NCI-H128 (cell line): ENCODE results near the gene CLEC20A.

ENCODE experiments used
- DNase-seq: peaks from one replicate; lab custom pipeline; 2025; ENCODE audit not compliant: unreplicated experiment; lab: John Stamatoyannopoulos, UW

Gene CLEC20A

DNA sequence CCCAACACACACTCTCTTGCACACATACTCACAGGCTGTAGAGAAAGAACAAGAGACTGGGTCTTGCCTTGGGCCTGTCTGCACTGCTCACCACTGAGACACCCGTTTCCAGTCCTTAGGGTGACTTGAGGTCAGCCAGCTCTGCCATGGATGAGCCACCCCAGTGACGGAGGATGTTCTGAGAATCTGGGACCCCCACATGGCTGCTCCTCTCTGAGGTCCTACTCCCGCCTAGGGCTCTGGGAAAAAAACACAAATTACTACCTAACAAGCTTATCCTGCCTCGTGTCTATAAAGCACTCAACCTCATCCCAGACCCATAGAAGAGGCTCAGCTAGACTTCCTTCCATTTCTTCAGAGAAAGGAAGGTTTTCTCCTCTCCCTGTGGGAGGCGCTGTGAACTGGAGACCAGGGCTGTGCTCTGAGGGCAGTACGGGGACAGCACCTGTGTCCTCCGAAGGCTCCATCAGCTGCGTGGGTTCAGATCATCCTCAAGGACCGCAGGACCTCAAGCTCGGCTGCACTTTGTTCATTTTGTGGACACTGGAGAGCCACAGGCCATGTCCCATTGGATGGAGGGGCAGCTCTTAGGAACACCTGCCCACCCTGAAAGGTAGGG, 4.3 kb upstream of the CLEC20A start:
- DNase-seq, result no peak

DNA sequence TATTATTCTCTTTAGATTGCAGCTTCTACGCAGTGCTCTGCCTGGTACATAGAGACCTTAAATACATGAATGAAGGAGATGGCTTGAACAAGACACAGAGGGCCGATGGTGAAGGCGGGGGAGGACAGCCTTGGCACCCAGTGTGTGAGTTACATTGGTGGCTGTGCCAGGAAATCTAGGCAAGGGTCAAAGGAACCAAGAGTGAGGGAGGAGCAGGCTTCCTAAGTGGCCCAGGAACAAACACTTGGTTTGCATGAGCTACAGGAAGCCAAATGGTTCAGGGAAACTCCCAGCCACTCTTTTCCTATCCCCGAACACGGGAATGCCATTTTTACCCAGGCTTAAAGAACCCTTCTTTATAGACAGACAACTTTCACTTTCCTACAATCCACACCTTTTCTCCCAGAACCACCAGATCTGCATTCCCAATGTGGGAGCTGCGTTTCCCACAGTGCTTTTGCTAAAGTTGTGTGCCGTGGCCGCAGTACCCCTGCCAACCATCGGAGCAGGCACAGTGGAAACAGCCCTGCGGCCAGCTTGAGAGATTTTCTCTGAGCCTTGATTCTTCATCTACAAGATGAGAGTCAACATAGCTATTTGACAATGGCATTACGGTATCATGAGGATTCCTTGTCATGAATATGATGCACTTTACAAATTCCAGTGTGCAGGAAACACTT, 3.5 kb upstream of the CLEC20A start:
- no peak for DNase-seq

- DNase-seq, result no peak
Observed at GRCh38 chr1:178498896-178499675, 2.3 kb upstream of the CLEC20A start.

DNA sequence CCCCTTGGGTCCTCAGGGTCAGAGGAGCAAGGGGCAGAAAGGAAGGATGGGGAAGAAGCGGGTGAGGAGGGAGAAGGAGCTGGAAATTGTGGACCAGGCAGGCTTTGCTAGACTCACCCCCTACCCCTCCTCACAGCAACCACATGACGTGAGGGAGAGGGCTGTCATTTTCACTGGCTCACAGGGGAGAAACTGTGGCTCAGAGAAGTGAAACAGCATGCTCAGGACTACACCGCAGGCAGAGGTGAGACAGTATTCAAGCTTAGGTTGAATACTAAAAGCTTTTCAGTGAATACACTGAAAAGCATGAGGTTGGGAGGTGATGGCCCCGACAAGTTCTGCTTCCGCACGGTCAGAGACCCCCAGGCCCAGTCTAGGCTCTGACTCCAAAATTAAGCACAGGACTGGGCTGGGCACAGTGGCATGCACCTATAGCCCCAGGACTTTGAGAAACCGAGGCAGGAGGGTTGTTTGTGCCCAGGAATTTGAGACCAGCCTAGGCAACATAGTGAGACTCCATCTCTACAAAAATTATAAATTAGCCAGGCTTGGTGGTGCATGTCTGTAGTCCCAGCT, 1.2 kb upstream of the CLEC20A start:
- DNase-seq, result no peak

DNA sequence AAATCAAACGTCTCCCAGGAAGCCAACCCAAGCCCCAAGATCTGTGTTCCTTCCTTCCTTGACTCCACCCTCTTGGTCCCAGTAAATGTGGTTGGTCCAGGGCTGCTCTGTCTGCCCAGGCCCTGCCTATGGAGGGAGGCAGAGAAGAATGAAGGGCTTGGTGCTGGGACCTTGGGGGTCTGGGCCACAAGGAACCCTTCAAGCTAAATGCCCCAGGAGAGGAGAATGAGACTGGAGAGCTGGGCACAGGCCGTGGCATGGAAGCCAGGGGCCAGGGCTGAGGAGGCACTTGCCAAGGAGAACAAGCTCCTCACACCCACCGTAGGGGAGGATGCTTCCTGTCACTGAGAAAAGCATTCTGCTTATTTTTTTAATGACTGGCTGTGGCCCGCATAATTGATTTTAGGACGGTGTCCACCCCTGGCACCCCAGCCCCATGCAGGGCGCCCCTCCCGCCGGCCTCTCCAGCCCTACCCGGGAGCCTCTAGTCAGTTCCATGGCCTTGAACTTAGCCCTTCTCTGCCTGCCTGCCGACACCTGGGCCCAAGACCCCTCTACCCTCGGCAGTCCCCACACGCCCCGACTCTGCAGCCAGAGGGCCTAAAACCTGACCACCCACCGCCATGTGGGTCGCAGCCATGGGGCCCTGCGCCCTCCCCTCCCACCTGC, 889 bp downstream of the CLEC20A start:
- no peak for DNase-seq

DNA sequence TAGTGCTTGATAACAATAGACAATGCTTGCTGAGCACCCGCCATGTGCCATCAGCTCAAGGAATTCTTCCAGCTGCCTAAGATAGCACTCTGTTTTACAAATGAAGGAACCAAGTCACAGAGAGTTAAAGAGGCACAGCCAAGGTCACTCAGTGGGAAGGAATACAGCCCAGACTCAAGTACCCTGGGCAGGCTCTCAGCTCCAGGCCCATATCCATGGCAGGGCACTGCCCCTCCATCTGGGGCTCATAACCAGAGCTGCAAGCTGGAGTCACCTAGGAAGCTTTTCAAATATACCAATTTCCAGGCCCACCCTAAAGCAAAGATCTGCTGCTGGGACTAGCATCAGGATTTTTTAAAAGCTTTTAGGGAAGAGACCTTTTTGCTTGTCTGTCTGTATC, 1.6 kb downstream of the CLEC20A start:
- no peak for DNase-seq

DNA sequence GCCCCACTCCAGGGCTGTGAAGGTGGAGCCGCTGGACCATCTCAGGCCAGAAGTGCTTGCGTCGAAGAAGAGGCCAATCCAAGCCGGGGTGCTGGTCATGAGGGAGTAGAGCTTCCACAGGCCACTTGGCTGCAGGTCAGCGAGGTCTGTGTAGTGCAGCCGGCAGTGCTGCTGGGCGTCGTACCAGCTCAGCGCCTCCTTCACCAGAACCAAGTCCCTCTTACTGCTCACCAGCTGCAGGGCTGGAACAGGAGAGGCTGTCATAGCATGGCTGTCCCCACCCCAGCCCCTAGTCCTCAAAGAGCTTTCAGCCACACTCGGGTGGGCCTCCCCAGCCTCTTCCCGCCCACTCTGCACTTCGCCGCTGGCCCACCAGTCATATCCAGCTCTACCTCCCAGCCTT, 2.2 kb downstream of the CLEC20A start:
- DNase-seq, result no peak

GRCh38 chr1:178493301-178493741, 3.4 kb downstream of the CLEC20A start:
- no peak for DNase-seq

GRCh38 chr1:178492341-178492740, 4.4 kb downstream of the CLEC20A start:
- no peak for DNase-seq

DNA sequence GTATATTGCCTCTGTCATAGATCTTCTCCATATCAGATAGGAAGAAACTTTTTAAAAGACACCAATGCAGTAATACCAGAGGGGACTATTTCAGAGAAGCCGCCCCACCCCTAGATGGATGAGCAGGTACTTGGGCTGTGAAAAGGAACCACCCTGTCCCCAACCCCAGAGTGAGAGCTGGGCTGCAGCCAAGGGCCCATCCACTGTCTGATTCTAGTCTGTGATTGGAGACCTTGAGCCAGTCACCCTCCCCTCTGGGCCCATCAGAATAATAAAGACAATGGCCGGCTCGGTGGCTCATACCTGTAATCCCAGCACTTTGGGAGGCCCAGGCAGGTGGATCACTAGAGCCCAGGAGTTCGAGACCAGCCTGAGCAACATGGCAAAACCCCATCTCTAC, 5.0 kb downstream of the CLEC20A start:
- DNase-seq, result no peak

GRCh38 chr1:178490967-178491366, 5.8 kb downstream of the CLEC20A start:
- no peak for DNase-seq

GRCh38 chr1:178490136-178490535, 6.6 kb downstream of the CLEC20A start:
- no peak for DNase-seq

DNA sequence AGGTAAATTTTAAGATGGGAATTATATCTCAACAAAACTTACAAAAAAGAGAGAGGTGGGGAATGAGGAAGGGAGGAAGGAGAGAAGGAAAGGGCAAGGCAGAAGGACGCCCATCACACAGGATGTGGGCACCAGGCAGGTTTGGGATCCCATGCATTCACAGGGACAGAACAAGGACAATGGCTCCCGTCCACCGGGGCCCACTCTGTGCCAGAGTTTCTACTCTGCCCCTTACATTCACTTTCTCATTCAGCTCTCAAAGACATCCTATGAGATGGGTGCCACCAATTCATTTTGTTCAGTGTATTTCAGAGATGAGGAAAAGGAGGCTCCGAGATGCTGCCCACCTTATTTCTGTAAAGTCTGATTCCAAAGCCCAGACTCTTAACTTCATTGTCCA, 7.4 kb downstream of the CLEC20A start:
- DNase-seq, result no peak

DNA sequence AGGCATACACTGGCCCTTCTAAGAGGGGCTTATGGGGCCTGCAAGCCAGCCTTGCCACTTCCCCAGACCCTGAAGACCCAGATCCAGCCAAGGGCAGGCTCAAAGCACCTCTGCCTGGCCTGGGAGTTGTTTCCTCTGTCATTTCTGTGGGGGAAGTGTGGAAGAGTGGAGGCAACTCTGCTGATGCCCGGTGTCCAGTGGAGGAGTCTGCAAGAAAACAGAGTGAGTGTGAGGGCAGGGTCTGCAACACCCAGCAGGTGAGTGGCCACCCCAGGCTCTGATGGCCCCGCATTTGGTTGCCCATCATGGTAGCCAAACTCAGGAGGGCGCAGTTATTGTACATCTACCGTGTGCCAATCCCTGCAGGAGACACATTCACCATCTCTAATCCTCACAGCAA, 8.4 kb downstream of the CLEC20A start:
- no peak for DNase-seq

- DNase-seq, result no peak
Observed at GRCh38 chr1:178487070-178487615, 9.6 kb downstream of the CLEC20A start.

DNA sequence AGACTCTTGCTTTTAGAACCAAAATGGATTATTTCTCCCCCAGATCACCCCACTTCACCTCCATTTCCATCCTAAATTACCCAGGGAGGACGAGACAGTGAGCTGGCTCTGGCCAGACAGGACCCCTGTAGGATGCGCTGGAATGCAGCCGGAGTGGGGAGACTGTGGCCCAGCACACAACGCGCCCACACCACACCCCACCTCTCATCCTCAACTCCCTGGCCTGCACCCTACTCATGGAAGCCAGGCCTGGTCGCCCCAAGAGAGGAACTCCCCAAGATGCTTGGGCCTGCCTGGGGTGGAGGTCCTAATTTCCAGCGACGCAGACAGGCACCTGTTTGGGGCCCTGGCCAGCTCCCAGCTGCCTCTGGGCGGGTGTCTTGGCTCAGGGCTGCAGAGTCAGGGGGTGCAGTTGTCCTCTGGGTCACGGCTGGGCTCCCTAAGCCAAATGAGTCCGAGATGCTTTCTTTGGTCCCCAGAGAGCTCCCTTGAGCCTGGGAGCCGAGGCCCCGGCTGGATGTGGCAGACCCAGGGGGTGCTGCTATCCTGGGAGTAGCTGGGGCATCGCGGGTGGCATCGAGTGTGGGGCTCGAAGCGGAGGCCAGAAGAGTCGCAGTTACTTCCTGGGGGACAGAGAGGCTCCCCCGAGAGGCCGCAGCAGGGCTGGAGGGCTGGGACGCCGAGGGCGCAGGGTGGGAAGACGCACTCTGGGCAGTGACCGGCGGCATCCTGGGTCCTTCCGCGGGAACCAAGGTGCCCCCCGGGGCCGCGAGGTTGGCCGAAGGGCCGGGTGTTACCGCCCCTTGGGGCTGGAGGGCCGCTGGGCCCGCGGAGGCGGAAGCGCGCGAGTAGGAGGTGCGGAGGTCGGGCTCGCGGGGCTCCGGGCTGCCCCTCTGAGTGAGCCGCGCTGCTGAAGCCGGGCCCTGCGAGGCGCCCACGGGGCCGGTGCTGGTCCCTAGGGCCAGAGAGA, 10.4 kb downstream of the CLEC20A start:
- no peak for DNase-seq

- no peak for DNase-seq
Observed at GRCh38 chr1:178485541-178485981, 11.2 kb downstream of the CLEC20A start.

GRCh38 chr1:178484698-178485225, 12.0 kb downstream of the CLEC20A start:
- DNase-seq, result no peak

GRCh38 chr1:178483251-178483957, 13.4 kb downstream of the CLEC20A start:
- no peak for DNase-seq
